DND-41 (cell line): Measurements from ENCODE around the gene DIPK2A.

Experiments used
- EZH2 ChIP-seq: IDR thresholded peaks from 3 replicates; pipeline ENCODE4 v1.6.1; 2012; ENCODE audit warnings: borderline replicate concordance, low read depth, mild to moderate bottlenecking, moderate library complexity, low read length, inconsistent platforms; ENCODE audit not compliant: severe bottlenecking
- TF ChIP-seq, protein P1 (sequence below): IDR thresholded peaks from 2 replicates; pipeline ENCODE4 v1.5.1; 2012; ENCODE audit warnings: borderline replicate concordance, low read length, moderate library complexity, mild to moderate bottlenecking; ENCODE audit not compliant: poor library complexity, severe bottlenecking; ENCODE audit errors: extremely low read depth

DNA sequence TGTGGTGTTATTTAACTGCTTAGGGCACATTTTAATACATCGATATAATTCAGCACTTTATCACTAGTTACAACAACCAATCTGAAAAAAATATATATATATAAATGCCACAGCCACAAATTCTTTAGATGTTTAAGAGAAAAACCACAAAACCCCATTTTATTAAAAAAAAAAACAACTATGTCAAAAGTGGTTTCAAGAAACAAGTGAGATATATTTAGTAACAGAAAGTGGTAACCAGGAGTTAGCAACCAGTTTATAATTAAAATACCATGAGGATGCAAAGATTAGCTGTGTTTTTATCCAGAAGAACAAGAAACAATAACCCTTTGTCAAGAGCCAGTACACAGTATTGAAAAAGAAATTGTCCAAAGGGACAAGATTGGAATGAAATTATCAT is 14.8 kb upstream of the DIPK2A start:
- TF ChIP-seq, protein P1, sequence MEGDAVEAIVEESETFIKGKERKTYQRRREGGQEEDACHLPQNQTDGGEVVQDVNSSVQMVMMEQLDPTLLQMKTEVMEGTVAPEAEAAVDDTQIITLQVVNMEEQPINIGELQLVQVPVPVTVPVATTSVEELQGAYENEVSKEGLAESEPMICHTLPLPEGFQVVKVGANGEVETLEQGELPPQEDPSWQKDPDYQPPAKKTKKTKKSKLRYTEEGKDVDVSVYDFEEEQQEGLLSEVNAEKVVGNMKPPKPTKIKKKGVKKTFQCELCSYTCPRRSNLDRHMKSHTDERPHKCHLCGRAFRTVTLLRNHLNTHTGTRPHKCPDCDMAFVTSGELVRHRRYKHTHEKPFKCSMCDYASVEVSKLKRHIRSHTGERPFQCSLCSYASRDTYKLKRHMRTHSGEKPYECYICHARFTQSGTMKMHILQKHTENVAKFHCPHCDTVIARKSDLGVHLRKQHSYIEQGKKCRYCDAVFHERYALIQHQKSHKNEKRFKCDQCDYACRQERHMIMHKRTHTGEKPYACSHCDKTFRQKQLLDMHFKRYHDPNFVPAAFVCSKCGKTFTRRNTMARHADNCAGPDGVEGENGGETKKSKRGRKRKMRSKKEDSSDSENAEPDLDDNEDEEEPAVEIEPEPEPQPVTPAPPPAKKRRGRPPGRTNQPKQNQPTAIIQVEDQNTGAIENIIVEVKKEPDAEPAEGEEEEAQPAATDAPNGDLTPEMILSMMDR, result no peak
- TF ChIP-seq EZH2, result no peak
